ENCODE measurements around the gene RBPMS2.
"Not testable (repeated sequence)": the region's sequence is repeated elsewhere in the genome, so short reads cannot be mapped to it uniquely, and the experiment has no call there.

RBPMS2 gene
- 0.09 to 0.10 reads per million in 2 donors for total RNA-seq

GRCh38 chr15:64775551-64776401 is at the start of gene RBPMS2:
Gene RBPMS2 (minus strand): TSS chr15:64775589. CDS start chr15:64775319, 270 bp downstream.
- no peak for DNase-seq

DNA sequence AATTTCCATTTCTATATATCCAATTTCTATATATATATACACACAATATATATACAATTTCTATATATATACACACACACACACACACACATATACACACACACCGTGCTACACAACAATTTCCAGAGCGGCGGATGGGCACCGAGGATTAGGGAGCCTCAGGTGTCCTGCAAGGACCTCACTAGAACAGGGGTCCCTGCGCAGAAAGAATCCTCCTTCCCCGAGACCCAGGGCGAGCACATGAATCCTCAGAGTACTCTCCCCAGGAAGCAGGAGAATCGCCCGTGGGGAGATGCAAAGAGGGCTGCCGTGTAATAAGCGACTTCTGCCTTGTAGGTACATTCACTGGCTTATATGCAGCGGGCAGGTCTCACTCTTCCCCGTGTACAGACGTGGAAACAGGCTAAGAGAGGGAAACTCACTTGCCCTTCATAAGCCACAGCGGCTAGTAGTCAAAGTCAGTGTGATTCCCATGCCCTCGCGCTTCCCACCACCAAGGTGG is 49.6 kb upstream of the RBPMS2 start:
- no peak for DNase-seq

DNA sequence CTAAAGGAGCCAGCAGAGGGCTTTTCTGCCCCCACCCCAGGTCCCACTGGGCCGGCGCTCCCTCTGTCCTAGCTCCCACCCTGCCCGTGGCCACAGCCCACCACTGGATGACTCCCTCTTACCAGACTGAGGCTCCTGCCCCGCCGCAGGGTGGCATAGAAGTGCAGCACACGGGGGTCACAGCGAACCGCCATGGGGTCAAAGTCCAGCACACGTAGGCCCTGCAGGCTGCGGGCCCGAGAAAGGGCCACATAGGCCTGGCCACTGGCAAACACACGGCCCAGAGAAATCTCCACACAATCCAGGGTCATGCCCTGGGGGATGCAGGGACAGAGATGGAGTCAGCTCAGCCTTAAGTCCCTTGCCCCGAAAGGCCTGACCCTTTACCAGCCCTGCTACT is 41.1 kb upstream of the RBPMS2 start:
- DNase-seq = no peak

DNA sequence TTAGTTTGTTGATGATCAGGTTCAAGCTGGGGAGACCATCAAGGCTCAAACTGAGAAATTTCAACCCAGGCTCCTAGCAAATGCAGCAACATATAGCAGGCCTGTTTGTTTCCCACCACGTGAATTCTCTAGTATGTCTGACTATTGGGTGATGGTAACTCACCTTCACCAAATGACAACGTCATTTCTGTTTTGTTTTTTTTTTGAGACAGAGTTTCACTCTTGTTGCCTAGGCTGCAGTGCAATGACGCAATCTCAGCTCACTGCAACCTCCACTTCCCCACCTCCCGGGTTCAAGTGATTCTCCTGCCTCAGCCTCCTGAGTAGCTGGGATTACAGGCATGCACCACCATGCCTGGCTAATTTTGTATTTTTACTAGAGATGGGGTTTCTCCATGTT is 39.6 kb upstream of the RBPMS2 start:
- not testable (repeated sequence) for DNase-seq

- not testable (repeated sequence) for DNase-seq
Observed at GRCh38 chr15:64814283-64814682, 38.9 kb upstream of the RBPMS2 start.

GRCh38 chr15:64813075-64813474 is 37.7 kb upstream of the RBPMS2 start:
- DNase-seq = no peak

DNA sequence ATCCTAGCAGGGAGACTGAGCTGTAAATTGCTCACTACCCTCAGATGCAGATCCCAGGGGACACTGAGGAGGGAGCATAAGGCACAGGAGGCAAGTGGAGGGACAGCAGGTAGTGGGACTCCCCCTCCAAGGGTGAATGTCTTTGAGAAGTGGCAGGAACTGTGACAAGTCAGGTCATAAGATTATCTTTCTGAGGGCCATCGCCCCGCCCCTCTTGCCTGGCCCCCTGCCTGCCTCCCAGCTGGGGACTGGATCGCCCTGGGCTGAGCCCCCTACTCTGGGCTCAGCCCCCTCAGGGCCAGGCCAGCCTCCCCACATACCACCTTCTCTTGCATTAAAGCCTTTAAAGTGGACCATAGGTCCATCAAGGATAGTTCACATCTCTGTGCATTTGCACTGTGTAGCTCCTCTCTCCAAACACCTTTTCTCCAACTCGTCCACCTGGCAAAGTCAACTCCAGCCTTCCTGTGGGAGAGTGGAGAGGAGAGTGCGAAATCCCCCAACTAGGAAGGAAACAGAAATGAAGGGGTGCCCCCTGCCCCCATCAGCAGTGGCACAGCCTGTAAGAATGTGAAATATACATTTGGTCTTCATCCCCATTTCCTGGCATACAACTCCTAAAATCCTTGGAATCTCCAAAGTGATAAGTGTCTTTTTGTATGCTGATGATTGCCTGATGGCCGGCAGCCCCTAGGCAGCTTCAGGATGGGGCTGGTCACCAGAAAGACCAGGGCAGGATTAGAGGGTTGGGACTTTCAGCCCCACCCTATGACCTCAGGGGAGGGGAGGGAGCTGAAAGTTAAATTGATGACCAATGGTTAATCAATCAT is 35.3 kb upstream of the RBPMS2 start:
- no peak for DNase-seq

DNA sequence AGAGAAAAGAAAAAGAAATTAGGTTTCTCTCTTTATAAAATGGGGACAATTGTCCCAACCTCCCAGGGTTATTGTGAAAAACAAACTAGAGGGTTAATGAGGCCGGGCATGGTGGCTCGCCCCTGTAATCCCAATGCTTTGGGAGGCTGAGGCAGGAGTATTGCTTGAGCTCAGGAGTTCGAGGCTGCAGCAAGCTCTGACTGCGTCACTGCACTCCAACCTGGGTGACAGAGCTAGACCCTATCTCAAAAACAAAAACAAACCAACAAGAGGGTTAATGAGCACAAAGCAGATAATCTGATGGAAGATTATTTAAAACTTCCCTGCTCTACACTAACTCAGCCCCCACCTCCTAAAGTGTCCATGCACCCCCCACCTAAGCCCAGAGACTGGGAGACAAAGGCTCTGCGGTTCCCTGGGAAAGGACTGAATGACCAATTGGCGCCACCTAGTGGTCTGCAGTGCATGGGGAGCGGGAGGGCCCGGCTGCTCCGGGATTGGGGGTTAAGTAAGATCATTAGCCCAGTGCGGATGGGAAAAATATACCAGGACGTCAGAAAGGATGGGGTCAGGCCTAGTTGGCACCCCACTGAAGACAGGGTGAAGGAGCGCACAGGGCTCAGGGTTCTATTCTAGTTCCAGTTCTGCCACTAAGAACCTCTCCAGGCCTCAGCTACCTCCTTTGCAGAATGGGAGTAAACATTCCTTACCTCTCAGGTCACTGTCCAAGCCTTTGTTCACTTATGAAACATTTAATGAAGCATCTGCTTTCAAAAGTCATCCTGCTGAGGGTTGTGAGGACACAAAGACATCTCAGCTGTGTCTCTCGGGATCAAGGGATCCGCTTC is 34.5 kb upstream of the RBPMS2 start:
- no peak for DNase-seq

- no peak for DNase-seq
Observed at GRCh38 chr15:64808785-64809453, 33.5 kb upstream of the RBPMS2 start.

DNA sequence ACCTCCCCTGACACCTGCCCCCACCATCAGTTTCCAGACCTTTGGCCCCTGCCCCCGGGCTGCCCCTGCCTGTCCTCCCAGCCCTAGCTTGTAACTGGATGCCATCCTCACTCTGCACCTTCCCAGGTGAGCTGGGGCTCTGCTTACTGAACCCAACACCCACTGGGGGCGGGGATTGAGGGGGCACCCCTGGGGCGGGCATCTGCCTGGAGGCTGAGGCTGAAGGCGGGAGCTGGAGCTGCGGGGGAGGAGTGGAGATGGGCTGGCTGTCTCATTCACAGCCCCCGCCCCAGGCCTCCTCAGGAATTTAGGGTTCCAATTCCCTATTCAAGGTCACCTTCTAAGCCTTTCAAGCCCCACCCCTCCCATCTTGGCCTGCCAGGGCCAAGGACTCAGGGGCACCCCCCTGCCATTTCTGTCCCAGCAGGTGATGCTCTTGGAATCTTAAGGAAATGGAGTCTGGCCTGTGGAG is 32.4 kb upstream of the RBPMS2 start:
- DNase-seq = no peak

DNA sequence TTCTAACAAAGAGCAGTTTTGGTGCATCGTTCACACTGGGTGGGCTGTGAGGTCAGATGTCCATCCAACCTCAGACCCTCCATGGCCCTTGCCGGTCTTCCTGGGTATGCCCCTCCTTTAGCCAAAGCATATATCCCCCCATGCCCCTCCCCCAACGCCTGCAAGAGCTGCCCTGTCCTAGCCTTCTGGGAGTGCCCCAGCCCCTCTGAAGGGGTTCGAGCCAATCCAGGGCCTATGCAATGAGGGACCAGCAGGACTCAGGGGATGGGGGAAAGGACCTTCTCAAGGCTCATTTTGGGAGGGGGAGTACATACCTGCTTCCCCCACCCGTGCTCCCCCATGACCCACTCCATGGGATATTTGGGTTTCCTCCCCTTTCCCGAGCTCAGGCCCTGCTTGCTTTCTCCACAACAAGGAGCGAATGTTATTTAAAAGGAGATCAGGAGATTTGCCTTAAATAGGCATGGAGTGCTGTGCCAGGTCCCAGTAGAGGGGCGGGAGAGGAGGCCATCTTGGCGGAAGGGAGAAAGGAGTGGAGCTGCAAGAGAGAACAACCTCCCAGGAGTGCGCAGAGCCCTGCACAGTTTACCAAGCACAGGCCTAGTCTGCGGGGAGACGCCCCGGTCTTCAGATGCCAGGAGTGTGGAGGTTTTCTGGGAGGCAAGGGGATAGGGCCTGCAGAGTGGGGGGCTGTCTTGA is 31.8 kb upstream of the RBPMS2 start:
- DNase-seq = no peak

- no peak for DNase-seq
Observed at GRCh38 chr15:64806509-64806908, 31.1 kb upstream of the RBPMS2 start.

GRCh38 chr15:64804619-64805018 is 29.2 kb upstream of the RBPMS2 start:
- no peak for DNase-seq

DNA sequence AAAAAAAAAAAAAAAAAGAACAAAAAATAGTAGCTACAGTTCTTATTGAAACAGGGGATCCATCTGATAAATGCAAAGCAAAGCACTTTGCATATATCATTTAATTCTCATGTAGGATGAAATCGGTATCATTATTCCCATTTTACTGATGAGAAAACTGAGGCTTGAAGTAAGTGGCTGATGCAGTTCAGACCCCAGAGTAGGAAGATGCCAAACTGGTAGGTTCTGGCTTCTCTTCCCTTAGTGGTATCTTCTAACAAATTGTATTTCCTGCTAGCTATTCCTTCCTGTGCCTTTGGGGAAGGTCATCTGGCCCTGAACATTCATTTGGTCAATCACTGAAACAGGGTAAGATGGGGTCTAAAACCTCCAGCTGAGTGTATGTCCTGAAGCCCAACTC is 28.1 kb upstream of the RBPMS2 start:
- DNase-seq = no peak

DNA sequence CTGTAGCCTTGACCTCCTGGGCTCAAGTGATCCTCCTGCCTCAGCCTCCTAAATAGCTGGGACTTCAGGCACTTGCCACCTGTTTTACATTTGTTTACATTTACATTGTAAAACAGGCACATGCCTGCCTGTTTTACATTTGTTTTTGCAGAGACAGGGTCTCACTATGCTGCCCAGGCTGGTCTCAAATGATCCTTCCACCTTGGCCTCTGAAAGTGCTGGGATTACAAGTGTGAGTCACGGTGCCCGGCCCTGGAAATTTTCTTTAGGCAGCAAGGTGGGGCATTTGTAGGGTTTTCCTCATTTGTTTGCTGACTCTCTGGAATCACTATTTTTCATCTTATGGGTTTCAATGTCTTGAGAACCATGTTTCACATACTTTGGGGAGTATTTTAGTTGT is 25.1 kb upstream of the RBPMS2 start:
- DNase-seq = no peak

DNA sequence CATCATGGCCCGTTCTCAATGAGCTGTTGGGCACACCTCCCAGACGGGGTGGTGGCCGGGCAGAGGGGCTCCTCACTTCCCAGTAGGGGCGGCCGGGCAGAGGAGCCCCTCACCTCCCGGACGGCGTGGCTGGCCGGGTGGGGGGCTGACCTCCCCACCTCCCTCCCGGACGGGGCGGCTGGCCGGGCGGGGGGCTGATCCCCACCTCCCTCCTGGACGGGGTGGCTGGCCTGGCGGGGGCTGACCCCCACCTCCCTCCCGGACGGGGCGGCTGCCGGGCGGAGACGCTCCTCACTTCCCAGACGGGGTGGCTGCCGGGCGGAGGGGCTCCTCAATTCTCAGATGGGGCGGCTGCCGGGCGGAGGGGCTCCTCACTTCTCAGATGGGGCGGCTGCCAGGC is 23.5 kb upstream of the RBPMS2 start:
- DNase-seq = not testable (repeated sequence)

- not testable (repeated sequence) for DNase-seq
Observed at GRCh38 chr15:64795921-64796320, 20.5 kb upstream of the RBPMS2 start.

- DNase-seq = not testable (repeated sequence)
Observed at GRCh38 chr15:64795299-64795698, 19.9 kb upstream of the RBPMS2 start.

DNA sequence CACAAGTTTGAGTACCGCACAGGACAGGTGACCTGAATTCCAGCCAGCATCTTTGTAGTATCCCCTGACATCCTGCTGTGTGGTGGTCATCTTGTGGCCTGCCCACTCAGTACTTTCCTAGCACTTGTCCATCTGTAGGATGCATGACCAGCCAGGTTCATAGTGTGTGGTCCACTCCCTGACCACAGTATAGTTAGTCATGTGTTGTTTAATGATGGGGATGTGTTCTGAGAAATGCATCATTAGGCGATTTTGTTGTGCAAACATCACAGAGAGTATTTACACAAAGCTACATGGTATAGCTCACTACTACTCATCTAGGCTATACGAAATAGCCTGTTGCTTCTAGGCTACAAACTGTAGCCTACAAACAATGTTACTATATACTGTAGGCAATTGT is 16.9 kb upstream of the RBPMS2 start:
- DNase-seq = no peak

- no peak for DNase-seq
Observed at GRCh38 chr15:64791401-64791800, 16.0 kb upstream of the RBPMS2 start.

- no peak for DNase-seq
Observed at GRCh38 chr15:64783796-64784195, 8.4 kb upstream of the RBPMS2 start.

Measured in activated gamma-delta T cell (primary cell).